Lower lobe of right lung (tissue), 2 donors: ENCODE data around the gene PRKACB. TPM values are rescaled to one million over a fixed set of nuclear protein-coding genes. Genes with fewer than 3 reads are reported as not detected.

Experiments
- ATAC-seq, 2 donors: fragments of 200-7000 bp; cut with Tn5 transposase; one replicate each; pipeline ENCODE4 v1.9.1; 2020 to 2022; ENCODE audit warnings: mild to moderate bottlenecking in 2 of 2, moderate library complexity in 2 of 2
- DNase-seq: peaks from one replicate; pipeline ENCODE4 v3.0.0-alpha.2; 2020
- H3K27ac ChIP-seq: fragments of 200-600 bp; one replicate; pipeline ENCODE4 v1.8.0; 2022
- H3K27me3 ChIP-seq: fragments of 200-600 bp; one replicate; pipeline ENCODE4 v1.8.0; 2022; ENCODE audit warnings: low read depth
- H3K36me3 ChIP-seq: fragments of 200-600 bp; one replicate; pipeline ENCODE4 v1.8.0; 2022; ENCODE audit warnings: mild to moderate bottlenecking
- H3K4me1 ChIP-seq: fragments of 200-600 bp; one replicate; pipeline ENCODE4 v1.8.0; 2022
- H3K4me3 ChIP-seq: fragments of 200-600 bp; one replicate; pipeline ENCODE4 v1.8.0; 2022; ENCODE audit warnings: mild to moderate bottlenecking
- H3K9me3 ChIP-seq: fragments of 200-600 bp; one replicate; pipeline ENCODE4 v1.8.0; 2022
- intact Hi-C: fragments of 100-400 bp; cut with DNase I; formaldehyde crosslinking; loops from one replicate; pipeline ENCODE4 v1.11.0; 2022
- total RNA-seq: library from RNA; stranded (reverse); fragmentation: NEBNext Ultra II Directional; extraction: Animal tissue kit (Norgen Biotek cat#: 25700); gene quantifications from one replicate; pipeline ENCODE4 v1.2.1, GENCODE V29; 2021
- TF ChIP-seq, protein P1 (sequence below): fragments of 200-600 bp; IDR thresholded peaks from one replicate; pipeline ENCODE4 v1.8.0; 2022; ENCODE audit warnings: antibody characterized with exemption, mild to moderate bottlenecking
- donor health status: DM: no; HTN: yes; CAD: no; lungs with severe emphysema.

The PRKACB gene
- total RNA-seq, 1 donor from 2014 or later = 39.7 TPM

DNA sequence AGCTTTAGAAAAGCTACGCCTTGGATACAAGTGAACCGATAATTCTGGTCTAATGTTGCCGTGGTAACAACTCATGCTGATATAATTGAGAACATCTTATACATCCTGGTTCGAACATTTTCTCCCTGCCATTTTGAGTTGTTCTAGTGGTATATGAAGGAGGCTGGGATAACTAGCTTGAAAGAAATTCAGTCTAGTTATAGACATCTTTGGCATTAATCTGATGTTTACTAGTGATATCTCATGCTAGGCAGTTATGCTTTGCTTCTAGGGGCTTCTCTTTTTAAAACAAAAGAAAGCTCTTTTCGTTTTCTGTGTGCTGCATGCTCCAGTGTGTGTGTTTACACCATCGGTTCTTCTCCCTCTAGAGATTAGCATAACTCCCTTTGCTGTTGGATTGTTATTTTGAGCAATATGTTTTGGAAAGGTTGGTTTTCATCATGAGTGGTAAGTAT is 20.5 kb downstream of the PRKACB start:
- no peaks in the 10 kb centered on the region for H3K36me3 ChIP-seq
- TF ChIP-seq, protein P1, sequence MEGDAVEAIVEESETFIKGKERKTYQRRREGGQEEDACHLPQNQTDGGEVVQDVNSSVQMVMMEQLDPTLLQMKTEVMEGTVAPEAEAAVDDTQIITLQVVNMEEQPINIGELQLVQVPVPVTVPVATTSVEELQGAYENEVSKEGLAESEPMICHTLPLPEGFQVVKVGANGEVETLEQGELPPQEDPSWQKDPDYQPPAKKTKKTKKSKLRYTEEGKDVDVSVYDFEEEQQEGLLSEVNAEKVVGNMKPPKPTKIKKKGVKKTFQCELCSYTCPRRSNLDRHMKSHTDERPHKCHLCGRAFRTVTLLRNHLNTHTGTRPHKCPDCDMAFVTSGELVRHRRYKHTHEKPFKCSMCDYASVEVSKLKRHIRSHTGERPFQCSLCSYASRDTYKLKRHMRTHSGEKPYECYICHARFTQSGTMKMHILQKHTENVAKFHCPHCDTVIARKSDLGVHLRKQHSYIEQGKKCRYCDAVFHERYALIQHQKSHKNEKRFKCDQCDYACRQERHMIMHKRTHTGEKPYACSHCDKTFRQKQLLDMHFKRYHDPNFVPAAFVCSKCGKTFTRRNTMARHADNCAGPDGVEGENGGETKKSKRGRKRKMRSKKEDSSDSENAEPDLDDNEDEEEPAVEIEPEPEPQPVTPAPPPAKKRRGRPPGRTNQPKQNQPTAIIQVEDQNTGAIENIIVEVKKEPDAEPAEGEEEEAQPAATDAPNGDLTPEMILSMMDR = no peak
- ATAC-seq (no peak), DNase-seq (no peak)
- no peak overlapping the region for H3K4me3 ChIP-seq
- H3K9me3 ChIP-seq = no peaks in the 10 kb centered on the region
- intact Hi-C loops = no loop called here
- H3K27me3 ChIP-seq = no peaks in the 10 kb centered on the region
- H3K4me1 ChIP-seq = no peaks in the 10 kb centered on the region
- no peak overlapping the region for H3K27ac ChIP-seq

DNA sequence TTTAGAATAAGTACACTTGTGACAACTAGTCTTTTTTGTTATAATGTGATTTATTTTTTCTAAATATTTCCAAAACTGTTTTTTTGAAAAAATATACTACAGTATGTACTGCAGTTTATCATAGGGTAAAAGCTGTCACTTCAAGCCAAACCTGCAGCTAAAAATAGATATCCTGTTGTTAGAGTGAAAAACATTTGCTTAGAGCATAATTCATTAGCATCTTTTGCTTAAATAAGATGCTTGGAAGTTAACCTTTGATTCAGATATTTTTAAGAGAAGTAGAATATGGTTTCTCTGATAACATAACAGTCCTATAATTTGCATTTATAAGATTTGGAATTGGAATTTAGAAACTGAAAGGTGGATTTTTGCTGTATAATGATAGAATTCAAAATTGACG is 21.5 kb downstream of the PRKACB start:
- Histone ChIP-seq H3K4me3 (no peak overlapping the region), H3K9me3 (no peaks in the 10 kb centered on the region), H3K36me3 (no peaks in the 10 kb centered on the region), H3K27me3 (no peaks in the 10 kb centered on the region), H3K4me1 (no peaks in the 10 kb centered on the region), H3K27ac (no peak overlapping the region)
- intact Hi-C loops = no loop called here
- TF ChIP-seq, protein P1 = no peak
- no peak for ATAC-seq
- DNase-seq = no peak

DNA sequence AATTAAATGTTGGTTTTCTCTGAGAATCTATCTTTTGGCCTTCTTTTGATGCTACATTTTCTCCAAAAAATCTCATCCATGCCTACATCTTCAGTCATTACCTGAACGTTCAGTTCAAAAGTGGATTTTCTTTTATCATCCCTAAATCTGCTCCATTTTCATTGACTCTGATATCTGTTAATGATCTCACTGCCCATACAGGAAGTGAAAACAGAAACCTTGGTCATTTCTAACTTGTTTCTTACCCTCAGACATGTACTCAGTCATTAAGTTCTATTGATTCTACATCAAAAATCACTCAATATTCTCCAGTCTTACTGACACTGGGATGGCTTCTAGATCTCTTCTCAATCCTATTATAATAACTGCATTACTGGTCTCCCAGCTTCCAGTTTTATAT is 22.7 kb downstream of the PRKACB start:
- no peaks in the 10 kb centered on the region for H3K27me3 ChIP-seq
- no peaks in the 10 kb centered on the region for H3K4me1 ChIP-seq
- DNase-seq (no peak), ATAC-seq (no peak)
- H3K4me3 ChIP-seq = no peak overlapping the region
- no peaks in the 10 kb centered on the region for H3K36me3 ChIP-seq
- no peak overlapping the region for H3K27ac ChIP-seq
- TF ChIP-seq, protein P1 = no peak
- no peaks in the 10 kb centered on the region for H3K9me3 ChIP-seq
- intact Hi-C loops = no loop called here

DNA sequence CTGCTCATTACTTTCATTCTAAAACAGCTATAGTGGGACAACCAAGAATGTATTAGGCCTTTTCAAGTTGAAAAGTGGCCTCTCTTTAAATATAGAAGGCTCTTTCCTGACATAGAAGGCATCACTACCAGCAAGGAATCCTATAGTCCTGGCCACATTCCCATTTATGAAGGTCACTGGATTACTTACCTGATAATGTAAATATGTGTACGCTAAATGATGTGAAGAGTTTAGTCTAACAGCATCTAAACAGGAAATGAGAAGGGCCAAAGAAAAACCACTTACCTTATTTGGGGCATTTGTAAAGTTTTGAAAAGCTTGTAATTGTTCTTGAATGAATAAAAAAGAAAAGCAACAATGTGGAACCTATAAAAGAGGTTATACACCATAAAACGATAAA is 24.7 kb downstream of the PRKACB start:
- intact Hi-C loops = no loop called here
- no peaks in the 10 kb centered on the region for H3K36me3 ChIP-seq
- no peak overlapping the region for H3K27ac ChIP-seq
- no peaks in the 10 kb centered on the region for H3K9me3 ChIP-seq
- H3K4me1 ChIP-seq = no peaks in the 10 kb centered on the region
- ATAC-seq (no peak), DNase-seq (no peak)
- H3K4me3 ChIP-seq = no peak overlapping the region
- H3K27me3 ChIP-seq = no peaks in the 10 kb centered on the region
- TF ChIP-seq, protein P1 = no peak

DNA sequence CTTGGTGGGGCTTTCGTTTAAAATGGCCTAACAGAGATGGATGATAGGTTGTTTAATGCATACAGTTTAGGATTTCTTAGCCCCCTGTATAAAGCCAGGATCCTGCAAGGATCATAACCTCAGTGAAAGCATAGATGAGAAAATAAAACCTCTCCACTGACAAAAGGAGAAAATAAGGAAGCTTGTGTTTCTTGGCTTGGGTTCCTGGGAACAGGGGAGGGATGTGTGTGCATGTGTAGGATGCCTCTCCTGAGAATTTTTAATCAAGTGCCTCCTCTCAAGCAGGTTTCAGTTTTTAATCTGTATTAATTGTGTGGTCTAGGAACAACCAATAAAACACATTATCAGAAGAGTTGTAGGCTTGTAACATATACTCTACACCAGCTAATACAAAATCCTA is 26.1 kb downstream of the PRKACB start:
- Histone ChIP-seq H3K4me1 (no peaks in the 10 kb centered on the region), H3K9me3 (no peaks in the 10 kb centered on the region), H3K4me3 (no peak overlapping the region), H3K27ac (no peak overlapping the region), H3K27me3 (no peaks in the 10 kb centered on the region), H3K36me3 (no peaks in the 10 kb centered on the region)
- DNase-seq (no peak), ATAC-seq (no peak)
- intact Hi-C loops = no loop called here
- TF ChIP-seq, protein P1 = no peak

DNA sequence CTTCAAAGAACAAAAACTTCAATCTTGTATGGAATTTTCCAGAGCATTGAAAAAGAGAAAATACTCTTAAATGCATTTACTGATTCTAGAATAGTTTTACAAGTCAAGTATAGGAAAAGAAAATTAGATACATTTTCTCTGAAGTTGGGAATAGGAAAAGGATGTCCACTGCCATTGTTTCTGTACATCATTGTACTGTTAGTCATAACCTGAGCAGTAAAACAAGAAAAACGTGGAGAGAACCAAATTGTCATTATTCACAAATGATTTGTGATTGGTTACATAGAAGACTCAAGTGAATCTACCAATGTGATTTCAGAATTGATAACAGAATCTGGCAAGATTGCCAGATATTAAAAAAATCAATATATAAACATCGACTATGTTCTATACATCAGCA is 27.4 kb downstream of the PRKACB start:
- TF ChIP-seq, protein P1 = no peak
- Histone ChIP-seq H3K36me3 (no peaks in the 10 kb centered on the region), H3K9me3 (no peaks in the 10 kb centered on the region)

More for the DNA sequence above, 27.4 kb downstream of the PRKACB start:
- no peaks in the 10 kb centered on the region for H3K27me3 ChIP-seq
- no peak for ATAC-seq
- H3K27ac ChIP-seq = no peak overlapping the region
- no peak overlapping the region for H3K4me3 ChIP-seq
- no peak for DNase-seq
- intact Hi-C loops = no loop called here
- H3K4me1 ChIP-seq = no peaks in the 10 kb centered on the region
